ENCODE data around the gene SEC16B. TPM values are rescaled to one million over a fixed set of nuclear protein-coding genes. Genes with fewer than 3 reads are reported as not detected.

SEC16B gene
- total and polyA plus RNA-seq, 8 donors, result 2.8 to 16.9 (median 4.3) TPM

DNA sequence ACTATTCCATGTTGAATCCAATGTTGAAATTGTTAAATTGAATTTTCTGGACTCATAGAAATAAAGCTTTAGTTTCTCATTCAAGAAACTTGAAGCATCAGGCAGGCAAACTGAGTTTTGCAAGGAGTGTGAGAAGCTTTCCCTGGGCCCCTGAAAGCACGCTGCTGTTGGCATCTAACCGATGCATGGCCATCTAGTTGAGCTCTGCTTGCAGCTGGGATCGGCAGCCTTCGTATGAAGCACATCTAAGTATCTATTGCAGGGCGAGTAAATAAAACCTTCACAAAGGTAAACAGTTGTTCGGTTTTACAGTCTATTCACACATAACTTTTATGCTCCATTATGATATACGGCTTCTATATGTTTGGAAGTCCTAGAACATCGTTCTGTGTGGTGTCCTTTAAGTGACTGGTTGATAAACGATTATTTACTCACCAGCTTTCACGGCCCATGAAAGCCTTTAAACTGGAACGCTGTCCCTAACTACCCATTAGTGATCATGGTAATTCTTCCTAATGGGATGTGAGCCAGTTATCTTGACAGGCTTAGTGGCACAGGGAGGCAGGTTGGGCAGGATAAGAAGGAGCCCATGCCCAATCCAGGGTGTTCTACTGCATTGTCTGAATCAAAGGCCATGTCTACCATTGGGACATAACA is 71.7 kb downstream of the SEC16B start:
- FAIRE-seq, result no peak
- Histone ChIP-seq H3K4me1 (peaks cover 0 to 18% (median 0%) of the 10 kb centered on the region in 3 donors), H3K27ac (no peak overlapping the region), H3K27me3 (no peaks in the 10 kb centered on the region), H3K4me3 (no peak overlapping the region), H3K9me3 (no peaks in the 10 kb centered on the region), H3K36me3 (no peaks in the 10 kb centered on the region)
- no peak for DNase-seq
- ATAC-seq, result no peak
- no peak for TF ChIP-seq CTCF (IDR thresholded peaks at IDR 0.05)
- intact Hi-C loops (cut with DNase I), result no loop called here
- 65 to 70% methylated on average over 11 of the region's 11 CpGs for WGBS, 2 donors

DNA sequence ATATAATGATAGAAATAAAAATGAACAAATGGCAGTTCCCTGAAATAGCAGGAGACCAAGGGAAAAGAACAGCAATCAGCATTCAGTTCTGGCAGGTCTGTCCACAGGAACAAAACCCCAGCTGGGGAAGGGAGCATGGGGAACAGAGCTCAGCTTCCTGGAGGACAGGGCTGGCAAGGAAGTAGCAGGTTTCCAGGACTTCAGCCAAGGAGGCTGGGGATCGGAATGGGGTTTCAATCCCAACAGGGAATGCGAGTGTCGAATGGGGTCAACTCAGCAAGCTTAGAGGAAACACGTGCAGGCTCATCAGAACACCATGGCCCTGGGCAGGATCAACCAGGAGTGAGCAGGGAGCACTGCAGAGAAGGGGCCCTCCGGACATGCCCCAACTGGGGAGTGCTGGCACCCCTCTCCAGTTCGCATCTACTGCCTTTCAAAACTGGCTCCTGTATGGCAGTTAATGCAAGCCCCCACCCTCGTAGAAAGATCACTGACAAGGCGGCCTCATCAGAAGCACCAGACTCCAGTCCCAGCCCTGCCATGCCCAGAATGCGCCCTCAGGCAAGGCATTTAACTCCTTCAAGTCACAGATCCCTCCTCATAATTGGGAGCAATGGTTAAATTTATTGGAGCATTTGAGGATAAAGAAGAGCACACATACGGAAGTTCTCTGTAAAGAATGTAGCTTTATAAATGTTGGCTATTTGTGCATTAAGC is 72.4 kb downstream of the SEC16B start:
- DNase-seq (no peak), ATAC-seq (no peak), FAIRE-seq (no peak)
- no peak overlapping the region for H3K27ac ChIP-seq
- no peak for TF ChIP-seq CTCF (IDR thresholded peaks at IDR 0.05)
- no peak overlapping the region for H3K4me3 ChIP-seq
- H3K27me3 ChIP-seq, result no peaks in the 10 kb centered on the region
- H3K36me3 ChIP-seq, result no peaks in the 10 kb centered on the region
- H3K9me3 ChIP-seq, result no peaks in the 10 kb centered on the region
- WGBS, 2 donors, result 79% methylated on average over 10 of the region's 10 CpGs
- intact Hi-C loops (cut with DNase I), result no loop called here
- H3K4me1 ChIP-seq, result peaks cover 0 to 18% (median 0%) of the 10 kb centered on the region in 3 donors

Other genes starting within 250 kb of the SEC16B start
- 10 to 100 TPM in 1 of 6 donors, 1 to 10 TPM in 5; 3.9 to 12.9 (median 5.0) TPM for gene RASAL2, start 124.0 kb upstream of the SEC16B start, total RNA-seq
- gene RASAL2, start 124.0 kb upstream of the SEC16B start, polyA plus RNA-seq, result 1 to 10 TPM; 2.5 to 3.9 TPM